Astrocyte (in vitro differentiated cells and primary cell): ENCODE measurements around the gene DIAPH3.

ENCODE experiments used
- EZH2 ChIP-seq: IDR thresholded peaks from 2 replicates; pipeline ENCODE4 v1.6.1; 2012; ENCODE audit warnings: mild to moderate bottlenecking, low read length, inconsistent platforms; ENCODE audit not compliant: insufficient read depth
- TF ChIP-seq, protein P1 (sequence below): IDR thresholded peaks from 2 replicates; pipeline ENCODE4 v1.5.1; 2011; ENCODE audit warnings: low read depth, mild to moderate bottlenecking, inconsistent platforms, low read length, moderate library complexity; ENCODE audit not compliant: insufficient read depth

GRCh38 chr13:59770451-59770850, 393.3 kb downstream of the DIAPH3 start:
- no peak for TF ChIP-seq EZH2
- TF ChIP-seq, protein P1, sequence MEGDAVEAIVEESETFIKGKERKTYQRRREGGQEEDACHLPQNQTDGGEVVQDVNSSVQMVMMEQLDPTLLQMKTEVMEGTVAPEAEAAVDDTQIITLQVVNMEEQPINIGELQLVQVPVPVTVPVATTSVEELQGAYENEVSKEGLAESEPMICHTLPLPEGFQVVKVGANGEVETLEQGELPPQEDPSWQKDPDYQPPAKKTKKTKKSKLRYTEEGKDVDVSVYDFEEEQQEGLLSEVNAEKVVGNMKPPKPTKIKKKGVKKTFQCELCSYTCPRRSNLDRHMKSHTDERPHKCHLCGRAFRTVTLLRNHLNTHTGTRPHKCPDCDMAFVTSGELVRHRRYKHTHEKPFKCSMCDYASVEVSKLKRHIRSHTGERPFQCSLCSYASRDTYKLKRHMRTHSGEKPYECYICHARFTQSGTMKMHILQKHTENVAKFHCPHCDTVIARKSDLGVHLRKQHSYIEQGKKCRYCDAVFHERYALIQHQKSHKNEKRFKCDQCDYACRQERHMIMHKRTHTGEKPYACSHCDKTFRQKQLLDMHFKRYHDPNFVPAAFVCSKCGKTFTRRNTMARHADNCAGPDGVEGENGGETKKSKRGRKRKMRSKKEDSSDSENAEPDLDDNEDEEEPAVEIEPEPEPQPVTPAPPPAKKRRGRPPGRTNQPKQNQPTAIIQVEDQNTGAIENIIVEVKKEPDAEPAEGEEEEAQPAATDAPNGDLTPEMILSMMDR: no peak
